Measurements from ENCODE around the gene ANKRD9. TPM values are rescaled to one million over a fixed set of nuclear protein-coding genes. Genes with fewer than 3 reads are reported as not detected.

Gene ANKRD9
- total and polyA plus RNA-seq, 2 of the 13 experiments (the other 11 are each of a cell fraction or from before 2014, with no cell fraction given) = 10.0 to 15.0 TPM

- TF ChIP-seq TFAP4 (IDR thresholded peaks at IDR 0.05; ENCODE audit: borderline replicate concordance, low read depth) (peak; percentile 14; the same call in 1 of the 2 replicates), SOX13 (IDR thresholded peaks at IDR 0.05) (no peak), SOX13 (CRISPR knock-in tag; conservative IDR thresholded peaks at IDR 0.05 in 1 of 2, IDR thresholded peaks at IDR 0.05 in 1 of 2) (no peak; a peak in 1 of 4 replicates), HIVEP1 (CRISPR knock-in tag; IDR thresholded peaks at IDR 0.05) (peak; percentile 96), CREM (IDR thresholded peaks at IDR 0.05) (no peak), CREM (CRISPR knock-in tag; IDR thresholded peaks at IDR 0.05) (no peak), ZBTB46 (CRISPR knock-in tag; IDR thresholded peaks at IDR 0.05; ENCODE audit: borderline replicate concordance) (no peak), ETV5 (CRISPR knock-in tag; IDR thresholded peaks at IDR 0.05; ENCODE audit: borderline replicate concordance) (peak; percentile 38; the same call in 1 of the 2 replicates), JUN (CRISPR knock-in tag; IDR thresholded peaks at IDR 0.05) (peak; percentile 48; the same call in 1 of the 2 replicates), MTA1 (CRISPR knock-in tag; IDR thresholded peaks at IDR 0.05; ENCODE audit: borderline replicate concordance) (peak; percentile 50; the same call in 1 of the 2 replicates), KDM6A (CRISPR knock-in tag; IDR thresholded peaks at IDR 0.05; ENCODE audit: low read depth) (no peak; the same call in 1 of the 2 replicates), ZNF746 (CRISPR knock-in tag; IDR thresholded peaks at IDR 0.05) (peak; percentile 64; the same call in 1 of the 2 replicates), ZBTB26 (CRISPR knock-in tag; IDR thresholded peaks at IDR 0.05; ENCODE audit: borderline replicate concordance) (0 out of 2 replicates have a peak, but pooled peaks have one; percentile 19), ZNF670 (CRISPR knock-in tag; IDR thresholded peaks at IDR 0.05; ENCODE audit: borderline replicate concordance) (peak; percentile 46; the same call in 1 of the 2 replicates), NFIB (CRISPR knock-in tag; IDR thresholded peaks at IDR 0.05; ENCODE audit: borderline replicate concordance) (no peak), ZNF160 (CRISPR knock-in tag; IDR thresholded peaks at IDR 0.05) (0 out of 2 replicates have a peak, but pooled peaks have one; percentile 39), NFE2 (CRISPR knock-in tag; IDR thresholded peaks at IDR 0.05) (no peak), U2AF1 (optimal IDR thresholded peaks at IDR 0.05; ENCODE audit: low read depth, low read length) (peak; percentile 25), NFYC (CRISPR knock-in tag; IDR thresholded peaks at IDR 0.05) (peak; percentile 98), NCOA2 (CRISPR knock-in tag; IDR thresholded peaks at IDR 0.05) (peak; percentile 51), ISL2 (CRISPR knock-in tag; IDR thresholded peaks at IDR 0.05) (0 out of 2 replicates have a peak, but pooled peaks have one; percentile 38), RBM22 (optimal IDR thresholded peaks at IDR 0.05; ENCODE audit: low read length) (no peak), DNMT3B (CRISPR knock-in tag; conservative IDR thresholded peaks at IDR 0.05) (no peak), BATF2 (CRISPR knock-in tag; IDR thresholded peaks at IDR 0.05) (no peak), ZNF292 (CRISPR knock-in tag; IDR thresholded peaks at IDR 0.05; ENCODE audit: borderline replicate concordance, low read depth) (0 out of 2 replicates have a peak, but pooled peaks have one; percentile 66), ZNF788 (CRISPR knock-in tag; IDR thresholded peaks at IDR 0.05; ENCODE audit: borderline replicate concordance) (peak; percentile 60; the same call in 1 of the 2 replicates), RORA (CRISPR knock-in tag; IDR thresholded peaks at IDR 0.05) (no peak)
Observed at GRCh38 chr14:102524451-102525218, 15.1 kb upstream of the ANKRD9 start (continued).
